SH-SY5Y (cell line): ENCODE results near the gene FBF1.

Experiments
- GATA2 ChIP-seq: IDR thresholded peaks from 2 replicates; pipeline ENCODE4 v1.6.1; 2011; ENCODE audit warnings: mild to moderate bottlenecking, low read depth, low read length
- GATA3 ChIP-seq: IDR thresholded peaks from 2 replicates; pipeline ENCODE4 v1.6.1; 2011; ENCODE audit warnings: low read depth, mild to moderate bottlenecking, low read length, moderate library complexity

- TF ChIP-seq GATA3 = no peak
- TF ChIP-seq GATA2 = no peak
Observed at GRCh38 chr17:75943491-75943890, 2.6 kb upstream of the FBF1 start.
